Tibial artery (tissue), 4 donors: Measurements from ENCODE around the gene GJD2.

Experiments
- DNase-seq, 2 donors: peaks; one replicate each; pipeline ENCODE4 v3.0.0-alpha.2; 2019
- H3K27ac ChIP-seq, 2 donors: fragments of 200-600 bp; sonication (generic) in 1 of 2; 1 replicate in 1 of 2; 2 replicates in 1 of 2; pipeline ENCODE4 v1.5.1; 2018 to 2019; ENCODE audit warnings: mild to moderate bottlenecking in 1 of 2
- H3K27me3 ChIP-seq, 2 donors: fragments of 200-600 bp; sonication (generic) in 1 of 2; one replicate each; pipeline versions ENCODE4 v1.5.1 to v1.6.0; 2016 to 2019
- H3K36me3 ChIP-seq, 3 donors: fragments of 200-600 bp; sonication (generic) in 2 of 3; one replicate each; pipeline ENCODE4 v1.5.1; 2016 to 2019; ENCODE audit warnings: mild to moderate bottlenecking in 2 of 3
- H3K4me1 ChIP-seq, 4 donors: fragments of 200-600 bp; sonication (generic) in 2 of 4; 1 replicate in 3 of 4; 2 replicates in 1 of 4; pipeline ENCODE4 v1.5.1; 2016 to 2019
- H3K4me3 ChIP-seq, 2 donors: fragments of 200-600 bp; sonication (generic) in 1 of 2; 1 replicate in 1 of 2; 2 replicates in 1 of 2; pipeline ENCODE4 v1.5.1; 2018 to 2019; ENCODE audit warnings: mild to moderate bottlenecking in 2 of 2
- H3K9me3 ChIP-seq, 3 donors: fragments of 200-600 bp; sonication (generic) in 1 of 3; one replicate each; pipeline ENCODE4 v1.5.1; 2016 to 2019
- intact Hi-C: fragments of 100-400 bp; cut with DNase I; formaldehyde crosslinking; loops from one replicate; pipeline ENCODE4 v1.15.0; 2023; ENCODE audit warnings: low total_unique reads
- TF ChIP-seq, protein P1 (sequence below), 2 experiments: fragments of 200-600 bp in 1 of 2; fragments of 450-650 bp in 1 of 2; IDR thresholded peaks; one replicate each; pipeline ENCODE4 v1.5.1; 2017 to 2019; ENCODE audit warnings: antibody characterized with exemption in 2 of 2, mild to moderate bottlenecking in 1 of 2, moderate library complexity in 1 of 2

Gene GJD2

DNA sequence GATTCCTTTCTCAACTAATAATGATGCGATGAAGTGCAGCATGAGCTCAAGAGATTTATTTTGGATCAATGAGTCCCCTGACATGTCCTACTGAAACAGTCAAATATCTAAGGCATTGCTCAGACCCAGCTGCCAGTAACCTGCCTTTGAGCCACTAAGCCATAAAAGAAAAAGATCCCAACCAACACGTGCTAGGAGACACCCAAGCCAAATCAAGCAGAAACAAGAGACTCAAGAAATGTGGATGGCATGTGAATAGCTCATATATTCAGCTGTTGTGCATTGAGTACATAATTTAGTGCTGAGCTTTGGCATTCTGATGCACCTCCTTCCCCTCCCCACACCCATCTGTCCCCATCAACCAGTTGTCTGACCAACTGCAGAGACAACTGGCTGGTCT, 29.2 kb downstream of the GJD2 start:
- TF ChIP-seq, protein P1, sequence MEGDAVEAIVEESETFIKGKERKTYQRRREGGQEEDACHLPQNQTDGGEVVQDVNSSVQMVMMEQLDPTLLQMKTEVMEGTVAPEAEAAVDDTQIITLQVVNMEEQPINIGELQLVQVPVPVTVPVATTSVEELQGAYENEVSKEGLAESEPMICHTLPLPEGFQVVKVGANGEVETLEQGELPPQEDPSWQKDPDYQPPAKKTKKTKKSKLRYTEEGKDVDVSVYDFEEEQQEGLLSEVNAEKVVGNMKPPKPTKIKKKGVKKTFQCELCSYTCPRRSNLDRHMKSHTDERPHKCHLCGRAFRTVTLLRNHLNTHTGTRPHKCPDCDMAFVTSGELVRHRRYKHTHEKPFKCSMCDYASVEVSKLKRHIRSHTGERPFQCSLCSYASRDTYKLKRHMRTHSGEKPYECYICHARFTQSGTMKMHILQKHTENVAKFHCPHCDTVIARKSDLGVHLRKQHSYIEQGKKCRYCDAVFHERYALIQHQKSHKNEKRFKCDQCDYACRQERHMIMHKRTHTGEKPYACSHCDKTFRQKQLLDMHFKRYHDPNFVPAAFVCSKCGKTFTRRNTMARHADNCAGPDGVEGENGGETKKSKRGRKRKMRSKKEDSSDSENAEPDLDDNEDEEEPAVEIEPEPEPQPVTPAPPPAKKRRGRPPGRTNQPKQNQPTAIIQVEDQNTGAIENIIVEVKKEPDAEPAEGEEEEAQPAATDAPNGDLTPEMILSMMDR (IDR thresholded peaks at IDR 0.05), result no peak
- peaks cover 6 to 53% (median 7%) of the 10 kb centered on the region in 4 donors for H3K4me1 ChIP-seq
- no peaks in the 10 kb centered on the region for H3K9me3 ChIP-seq
- H3K36me3 ChIP-seq, result no peaks in the 10 kb centered on the region
- H3K27me3 ChIP-seq, result no peaks in the 10 kb centered on the region
- H3K27ac ChIP-seq, result no peak overlapping the region
- intact Hi-C loops, result no loop called here
- DNase-seq, result no peak
- no peak overlapping the region for H3K4me3 ChIP-seq

DNA sequence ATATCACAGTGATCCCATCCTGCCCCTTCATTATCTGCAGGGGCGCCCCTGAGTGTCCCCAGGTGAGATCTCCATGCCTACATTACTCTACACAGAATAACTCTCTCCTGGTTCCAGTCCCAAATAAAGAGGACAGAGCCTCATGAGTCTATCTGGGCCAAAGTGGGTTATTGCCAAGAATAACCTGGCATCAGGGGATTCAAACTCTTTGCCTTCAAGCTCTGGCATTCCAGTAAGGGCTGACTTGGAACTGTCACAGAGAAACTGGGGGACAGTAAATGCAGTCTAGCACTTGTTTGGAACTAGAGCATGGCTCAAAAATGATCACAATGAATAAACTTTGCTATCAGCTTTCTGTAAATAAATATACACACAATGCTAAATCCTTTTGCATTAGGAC, 30.3 kb downstream of the GJD2 start:
- Histone ChIP-seq H3K4me1 (peaks cover 6 to 64% (median 7%) of the 10 kb centered on the region in 4 donors), H3K27me3 (no peaks in the 10 kb centered on the region), H3K27ac (no peak overlapping the region), H3K36me3 (no peaks in the 10 kb centered on the region), H3K4me3 (no peak overlapping the region), H3K9me3 (no peaks in the 10 kb centered on the region)
- intact Hi-C loops, result no loop called here
- DNase-seq, result no peak
- TF ChIP-seq, protein P1 (IDR thresholded peaks at IDR 0.05), result no peak

DNA sequence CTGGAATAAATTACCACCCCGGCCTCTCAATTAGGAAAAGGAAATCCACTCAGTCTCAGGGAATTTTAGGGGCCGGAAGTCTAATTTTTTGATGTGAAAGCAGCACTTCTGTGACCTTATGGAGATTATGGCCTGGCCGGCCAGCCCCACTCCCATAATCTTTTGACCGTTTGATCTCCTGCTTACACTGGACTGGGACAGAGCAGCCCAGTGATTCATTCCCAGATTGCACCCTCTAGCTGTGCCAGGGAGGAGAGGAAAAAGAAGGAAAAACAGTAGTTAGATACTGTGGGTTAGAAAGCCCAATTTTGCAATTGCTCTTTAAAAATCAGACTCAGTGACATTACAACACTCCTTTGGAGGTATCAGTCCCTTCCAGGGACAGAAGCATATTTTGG, 32.4 kb downstream of the GJD2 start:
- TF ChIP-seq, protein P1 (IDR thresholded peaks at IDR 0.05), result peak in 1 of 2 experiments; percentile 5
- Histone ChIP-seq H3K4me1 (peaks cover 6 to 71% (median 7%) of the 10 kb centered on the region in 4 donors), H3K9me3 (no peaks in the 10 kb centered on the region), H3K27ac (peak overlapping the region; percentile 62 to 85), H3K27me3 (no peaks in the 10 kb centered on the region), H3K36me3 (no peaks in the 10 kb centered on the region), H3K4me3 (peak overlapping the region; percentile 34 to 44)
- peak in 1 of 2 donors; percentile 73 for DNase-seq
- intact Hi-C loops, result loop anchor here (2.0 kb wide), 1 partner anchor 74 kb away; no protein-coding TSS in a partner anchor

DNA sequence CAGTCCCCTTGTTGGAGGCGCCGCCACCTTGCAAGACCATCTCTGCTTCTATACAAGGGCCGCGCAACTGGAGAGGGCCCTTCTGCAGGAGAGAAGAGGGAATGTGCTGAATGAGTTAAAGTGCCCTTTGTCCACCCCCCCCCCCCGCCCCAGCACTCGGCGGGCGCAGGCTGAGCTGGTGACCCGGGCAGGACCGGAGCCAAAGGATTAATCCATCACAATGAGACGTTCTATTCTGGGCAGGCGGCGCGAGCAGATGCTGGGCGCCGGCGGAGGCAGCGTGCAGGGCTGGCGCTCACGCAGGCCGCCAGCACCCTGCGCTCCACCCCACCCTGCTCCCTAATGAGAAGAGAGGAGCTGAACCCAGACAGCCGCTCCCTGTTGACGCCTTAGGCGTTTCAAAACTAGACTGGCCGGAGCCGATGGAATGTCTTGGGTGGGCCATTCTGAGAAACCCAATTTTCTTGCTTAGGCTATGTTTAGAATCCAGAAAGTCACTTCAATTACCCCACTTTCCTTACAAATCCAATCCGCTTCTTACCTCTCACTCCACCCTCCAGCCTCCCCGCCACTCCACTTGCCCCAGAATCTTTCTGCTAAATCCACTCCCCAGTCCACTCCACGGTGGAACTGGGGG, 32.9 kb downstream of the GJD2 start:
- Histone ChIP-seq H3K36me3 (no peaks in the 10 kb centered on the region), H3K27me3 (no peaks in the 10 kb centered on the region), H3K27ac (peak overlapping the region; percentile 62 to 85), H3K4me3 (peak overlapping the region; percentile 34 to 44), H3K9me3 (no peaks in the 10 kb centered on the region), H3K4me1 (peaks cover 6 to 71% (median 7%) of the 10 kb centered on the region in 4 donors)
- intact Hi-C loops, result loop anchor here (2.0 kb wide), 1 partner anchor 75 kb away; no protein-coding TSS in a partner anchor
- DNase-seq, result peak; percentile 67 to 87
- TF ChIP-seq, protein P1 (IDR thresholded peaks at IDR 0.05), result no peak

DNA sequence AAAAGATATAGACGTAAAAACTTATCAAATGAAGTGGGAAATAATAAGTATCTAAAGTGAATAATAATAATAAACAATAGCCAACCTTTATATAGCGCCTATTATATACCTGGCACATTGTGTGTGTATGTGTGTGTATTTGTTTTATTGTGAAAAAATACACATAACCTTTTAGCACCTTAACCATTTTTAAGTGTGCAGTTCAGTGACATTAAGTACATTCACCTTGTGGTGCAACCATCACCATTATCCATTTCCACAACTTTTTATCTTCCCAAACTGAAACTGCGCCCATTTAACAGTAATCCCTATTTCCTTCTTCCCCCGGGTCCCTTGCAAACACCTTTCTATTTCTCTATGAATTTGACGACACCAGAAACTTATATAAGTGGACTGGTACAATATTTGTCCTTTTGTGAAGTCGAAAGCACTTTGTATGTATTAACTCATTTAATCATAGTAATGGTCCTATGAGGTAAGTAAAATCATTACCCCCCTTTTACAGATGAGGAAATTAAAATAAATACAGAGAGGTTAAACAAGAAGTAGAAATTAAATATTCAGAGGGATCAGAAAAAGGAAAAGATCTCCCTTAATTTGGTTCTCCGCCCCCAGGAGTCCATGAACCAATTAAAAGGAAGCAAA, 33.5 kb downstream of the GJD2 start:
- Histone ChIP-seq H3K9me3 (no peaks in the 10 kb centered on the region), H3K4me1 (peaks cover 6 to 71% (median 7%) of the 10 kb centered on the region in 4 donors), H3K27me3 (no peaks in the 10 kb centered on the region), H3K27ac (peak overlapping the region; percentile 62 to 85), H3K36me3 (no peaks in the 10 kb centered on the region), H3K4me3 (peak overlapping the region; percentile 34 to 44)
- intact Hi-C loops, result no loop called here
- no peak for DNase-seq
- TF ChIP-seq, protein P1 (IDR thresholded peaks at IDR 0.05), result no peak
